ENCODE results near the gene HOXD1.

DNA sequence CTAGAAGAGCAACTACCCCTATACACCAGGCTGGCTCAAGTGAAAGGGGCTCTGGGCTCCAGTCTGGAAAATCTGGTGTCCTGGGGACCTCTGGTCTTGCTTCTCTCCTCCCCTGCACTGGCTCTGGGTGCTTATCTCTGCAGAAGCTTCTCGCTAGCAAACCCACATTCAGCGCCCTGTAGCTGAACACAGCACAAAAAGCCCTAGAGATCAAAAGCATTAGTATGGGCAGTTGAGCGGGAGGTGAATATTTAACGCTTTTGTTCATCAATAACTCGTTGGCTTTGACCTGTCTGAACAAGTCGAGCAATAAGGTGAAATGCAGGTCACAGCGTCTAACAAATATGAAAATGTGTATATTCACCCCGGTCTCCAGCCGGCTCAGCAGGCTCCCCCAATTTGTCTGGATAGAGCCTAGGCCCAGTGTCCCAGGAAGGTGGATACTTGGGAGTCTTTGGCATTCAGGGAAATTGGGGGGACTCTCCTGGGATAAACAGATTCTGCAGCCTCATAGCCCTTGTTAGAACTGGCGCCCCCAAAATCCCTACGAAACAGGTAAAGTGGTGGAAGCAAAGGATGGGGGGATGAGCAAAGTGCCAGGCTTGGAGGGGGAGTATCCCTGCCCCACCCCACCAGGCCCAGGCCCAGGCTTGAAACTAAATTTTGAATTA lies 39.6 kb upstream of the HOXD1 start:
- TF ChIP-seq, protein P1, sequence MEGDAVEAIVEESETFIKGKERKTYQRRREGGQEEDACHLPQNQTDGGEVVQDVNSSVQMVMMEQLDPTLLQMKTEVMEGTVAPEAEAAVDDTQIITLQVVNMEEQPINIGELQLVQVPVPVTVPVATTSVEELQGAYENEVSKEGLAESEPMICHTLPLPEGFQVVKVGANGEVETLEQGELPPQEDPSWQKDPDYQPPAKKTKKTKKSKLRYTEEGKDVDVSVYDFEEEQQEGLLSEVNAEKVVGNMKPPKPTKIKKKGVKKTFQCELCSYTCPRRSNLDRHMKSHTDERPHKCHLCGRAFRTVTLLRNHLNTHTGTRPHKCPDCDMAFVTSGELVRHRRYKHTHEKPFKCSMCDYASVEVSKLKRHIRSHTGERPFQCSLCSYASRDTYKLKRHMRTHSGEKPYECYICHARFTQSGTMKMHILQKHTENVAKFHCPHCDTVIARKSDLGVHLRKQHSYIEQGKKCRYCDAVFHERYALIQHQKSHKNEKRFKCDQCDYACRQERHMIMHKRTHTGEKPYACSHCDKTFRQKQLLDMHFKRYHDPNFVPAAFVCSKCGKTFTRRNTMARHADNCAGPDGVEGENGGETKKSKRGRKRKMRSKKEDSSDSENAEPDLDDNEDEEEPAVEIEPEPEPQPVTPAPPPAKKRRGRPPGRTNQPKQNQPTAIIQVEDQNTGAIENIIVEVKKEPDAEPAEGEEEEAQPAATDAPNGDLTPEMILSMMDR (IDR thresholded peaks at IDR 0.05) = no peak
- no peak for TF ChIP-seq POLR2A (IDR thresholded peaks at IDR 0.05)

Data from esophagus squamous epithelium (tissue), 4 donors.